ENCODE results near the gene UGGT2.
"Not testable (repeated sequence)": the region's sequence is repeated elsewhere in the genome, so short reads cannot be mapped to it uniquely, and the experiment has no call there.

UGGT2 gene

DNA sequence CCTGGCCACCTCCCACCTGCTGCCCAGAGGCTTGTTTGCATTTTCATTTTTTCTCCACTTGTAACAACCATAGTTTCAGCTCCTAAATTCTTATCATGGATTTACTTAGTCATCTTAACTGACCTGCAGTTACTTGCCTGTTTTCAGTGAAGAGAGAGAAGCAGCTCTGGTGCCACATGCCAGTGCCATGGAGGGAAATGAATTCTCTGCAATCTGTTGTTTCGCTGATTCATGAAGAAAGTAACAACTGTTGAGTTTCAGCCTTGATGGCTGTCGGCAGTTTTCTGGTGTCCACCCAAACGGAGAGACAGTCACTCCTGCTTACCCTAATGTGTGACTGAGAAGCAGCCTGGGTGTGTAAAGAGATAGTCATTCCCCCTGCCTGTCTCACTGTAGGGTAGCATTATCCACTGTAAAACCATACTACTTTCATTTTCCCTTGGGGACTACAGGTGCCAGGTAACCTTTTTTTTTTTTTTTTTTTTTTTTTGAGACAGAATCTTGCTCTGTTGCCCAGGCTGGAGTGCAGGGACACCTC is 260.1 kb downstream of the UGGT2 start:
- TF ChIP-seq CTCF (IDR thresholded peaks at IDR 0.05; ENCODE audit: control insufficient read depth, insufficient read depth, low read depth, low read length, missing control alignments), result no peak
- DNase-seq (ENCODE audit: low read depth), result no peak
- no peak overlapping the region for H3K4me3 ChIP-seq (ENCODE audit: control insufficient read depth, low read depth, low read length)

DNA sequence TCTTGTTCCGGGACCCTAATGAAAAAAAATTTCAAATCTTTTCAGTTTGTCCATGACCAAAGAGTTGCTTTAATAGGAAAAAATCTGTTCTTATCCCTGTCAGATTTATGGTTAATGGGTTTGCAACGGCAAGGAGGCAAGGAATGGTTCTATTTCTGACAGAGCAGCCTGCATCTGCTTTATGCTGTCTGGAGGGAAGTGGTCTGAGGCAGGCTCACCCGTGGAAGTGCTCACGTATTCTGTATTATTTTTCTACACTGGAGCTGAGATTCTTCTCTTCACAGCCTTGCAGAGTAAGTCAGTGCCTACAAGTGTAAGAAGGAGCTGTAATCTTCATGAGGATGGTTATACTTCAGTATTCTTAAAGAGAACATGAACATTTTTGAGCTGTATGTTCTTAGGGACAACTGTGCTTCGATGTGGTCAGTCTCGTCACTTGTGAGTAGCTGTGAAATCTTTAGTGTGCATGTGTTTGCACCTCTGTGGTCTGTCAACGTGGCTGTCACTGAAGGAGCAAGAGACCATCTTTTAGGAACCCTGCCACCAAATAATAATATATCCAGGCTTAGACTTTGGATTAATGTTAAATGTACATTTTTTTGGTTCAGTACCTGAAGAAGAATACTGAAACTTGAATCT is 262.0 kb downstream of the UGGT2 start:
- TF ChIP-seq CTCF (IDR thresholded peaks at IDR 0.05; ENCODE audit: control insufficient read depth, insufficient read depth, low read depth, low read length, missing control alignments), result no peak
- no peak for DNase-seq (ENCODE audit: low read depth)
- no peak overlapping the region for H3K4me3 ChIP-seq (ENCODE audit: control insufficient read depth, low read depth, low read length)

GRCh38 chr13:95789315-95789714 is 263.9 kb downstream of the UGGT2 start:
- not testable (repeated sequence) for DNase-seq (ENCODE audit: low read depth)

DNA sequence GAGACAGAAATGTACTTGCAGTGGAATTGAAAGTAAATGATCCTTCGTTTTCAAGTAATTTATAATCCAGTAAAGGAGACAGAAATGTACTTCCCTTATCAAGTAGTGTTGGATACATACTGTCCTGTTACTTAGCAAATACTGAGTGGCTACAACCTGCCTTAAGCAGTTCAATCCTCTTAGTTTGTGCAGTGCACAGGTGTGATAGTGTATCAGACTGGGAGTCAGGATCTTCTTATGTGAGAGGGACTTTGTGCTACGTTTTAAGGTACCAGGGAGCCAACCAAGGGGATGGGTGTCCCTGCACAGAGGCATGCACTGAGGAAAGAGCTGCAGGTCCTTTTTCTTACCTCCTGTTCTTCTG is 265.1 kb downstream of the UGGT2 start:
- H3K4me3 ChIP-seq (ENCODE audit: control insufficient read depth, low read depth, low read length), result no peak overlapping the region
- DNase-seq (ENCODE audit: low read depth), result no peak
- TF ChIP-seq CTCF (IDR thresholded peaks at IDR 0.05; ENCODE audit: control insufficient read depth, insufficient read depth, low read depth, low read length, missing control alignments), result no peak

More at GRCh38 chr13:95789315-95789714, 263.9 kb downstream of the UGGT2 start:
- not testable (repeated sequence) for H3K4me3 ChIP-seq (ENCODE audit: control insufficient read depth, low read depth, low read length)

DNA sequence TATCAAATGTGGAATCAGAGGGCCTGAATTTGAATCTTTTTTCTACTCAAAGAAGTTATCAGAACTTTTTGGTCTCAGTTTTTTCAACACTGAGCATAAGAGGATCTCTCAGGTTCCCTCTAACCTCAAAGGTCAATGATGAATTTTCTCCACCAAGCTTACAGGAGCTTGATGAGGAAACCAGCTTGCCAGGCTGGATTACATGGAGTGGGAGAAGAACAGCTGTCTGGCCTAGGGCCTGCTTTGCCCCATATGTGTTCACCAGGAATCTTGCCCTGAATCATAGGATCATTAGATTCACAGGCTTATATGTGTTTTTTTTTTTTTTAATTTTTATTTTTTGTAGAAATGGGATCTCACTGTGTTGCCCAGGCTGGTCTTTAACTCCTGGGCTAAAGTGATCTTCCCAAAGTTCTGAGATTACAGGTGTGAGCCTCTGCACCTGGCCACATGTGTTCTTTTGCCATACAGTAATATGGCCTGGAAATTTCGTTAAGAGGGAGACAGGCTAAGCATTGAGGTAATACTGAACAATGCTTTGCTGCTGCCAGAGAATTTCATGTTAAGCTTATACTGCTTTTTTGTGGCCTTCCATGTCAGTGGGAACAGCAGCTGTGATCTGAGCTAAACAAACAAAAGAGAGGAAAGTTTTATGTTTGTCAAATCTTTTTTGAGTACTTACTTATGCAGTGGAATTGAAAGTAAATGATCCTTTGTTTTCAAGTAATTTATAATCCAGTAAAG is 265.7 kb downstream of the UGGT2 start:
- DNase-seq (ENCODE audit: low read depth), result no peak
- H3K4me3 ChIP-seq (ENCODE audit: control insufficient read depth, low read depth, low read length), result no peak overlapping the region
- TF ChIP-seq CTCF (IDR thresholded peaks at IDR 0.05; ENCODE audit: control insufficient read depth, insufficient read depth, low read depth, low read length, missing control alignments), result no peak

DNA sequence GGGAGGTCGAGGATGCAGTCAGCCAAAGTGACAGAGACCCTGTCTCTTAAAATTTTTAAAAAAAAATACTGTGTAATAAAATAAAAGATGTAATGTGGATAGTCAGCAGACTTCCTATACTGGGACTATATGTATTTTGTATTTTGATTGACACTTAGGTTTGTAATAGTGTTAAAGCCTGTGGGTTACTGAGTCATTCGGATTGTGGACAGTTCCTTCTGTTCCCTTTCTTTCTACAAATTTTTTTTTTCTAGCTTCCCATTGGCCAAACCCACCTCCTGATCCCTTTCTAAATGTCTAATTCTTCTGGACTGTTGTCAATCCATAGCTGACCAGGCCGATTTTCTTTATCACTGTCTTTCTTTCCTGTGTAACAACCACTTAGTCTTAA is 268.3 kb downstream of the UGGT2 start:
- no peak overlapping the region for H3K4me3 ChIP-seq (ENCODE audit: control insufficient read depth, low read depth, low read length)
- no peak for TF ChIP-seq CTCF (IDR thresholded peaks at IDR 0.05; ENCODE audit: control insufficient read depth, insufficient read depth, low read depth, low read length, missing control alignments)
- no peak for DNase-seq (ENCODE audit: low read depth)

DNA sequence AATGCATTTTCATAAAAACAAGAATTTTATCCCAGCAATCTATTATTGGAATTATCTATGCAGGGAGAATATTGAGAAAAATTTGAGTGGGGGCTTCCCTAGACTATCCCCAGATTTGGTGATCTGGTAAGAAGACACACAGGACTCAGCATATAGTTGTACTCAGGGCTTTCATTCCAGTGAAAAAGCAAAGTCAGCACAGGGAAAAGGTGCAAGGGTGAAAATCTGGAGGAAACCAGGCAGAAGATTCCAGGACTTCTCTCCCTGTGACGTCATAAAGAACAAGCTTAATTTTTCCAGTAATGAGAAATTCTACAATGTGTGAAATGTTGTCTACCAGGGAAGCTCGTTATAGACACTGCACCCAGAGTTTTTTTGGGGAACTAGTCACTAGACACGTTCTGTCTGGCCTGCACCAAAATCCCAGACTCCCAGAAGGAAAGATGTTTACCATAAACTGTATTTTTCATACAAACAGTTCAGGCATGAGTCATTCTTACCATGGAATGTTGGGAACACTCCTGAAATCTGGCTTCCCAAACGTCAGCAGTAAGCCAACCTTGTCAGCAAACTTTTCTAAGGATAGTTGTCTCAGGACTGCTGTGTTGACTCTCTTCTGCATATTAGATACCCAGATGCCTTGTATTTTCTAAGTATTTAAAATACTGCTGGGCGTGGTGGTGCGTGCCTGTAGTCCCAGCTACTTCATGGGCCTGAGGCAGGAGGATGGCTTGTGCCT is 268.9 kb downstream of the UGGT2 start:
- peak; percentile 48 for DNase-seq (ENCODE audit: low read depth)
- no peak overlapping the region for H3K4me3 ChIP-seq (ENCODE audit: control insufficient read depth, low read depth, low read length)
- TF ChIP-seq CTCF (IDR thresholded peaks at IDR 0.05; ENCODE audit: control insufficient read depth, insufficient read depth, low read depth, low read length, missing control alignments), result no peak

Data from AG09309 (cell line).